GM20431 (cell line): ENCODE results near the gene TBX10.
"Not testable (repeated sequence)": the region's sequence is repeated elsewhere in the genome, so short reads cannot be mapped to it uniquely, and the experiment has no call there.

Experiments used
- in situ Hi-C: fragments of 300-500 bp; cut with MseI, MboI; formaldehyde crosslinking; loops from one replicate; pipeline ENCODE4 v1.15.0; 2020; ENCODE audit warnings: low sequenced_read_pairs; ENCODE audit not compliant: unreplicated experiment

TBX10 gene

GRCh38 chr11:67605231-67606011 is 34.1 kb downstream of the TBX10 start:
- in situ Hi-C loops = no loop called here

- in situ Hi-C loops = no loop called here
These were observed 34.7 kb downstream of the TBX10 start for GRCh38 chr11:67604815-67605214.

DNA sequence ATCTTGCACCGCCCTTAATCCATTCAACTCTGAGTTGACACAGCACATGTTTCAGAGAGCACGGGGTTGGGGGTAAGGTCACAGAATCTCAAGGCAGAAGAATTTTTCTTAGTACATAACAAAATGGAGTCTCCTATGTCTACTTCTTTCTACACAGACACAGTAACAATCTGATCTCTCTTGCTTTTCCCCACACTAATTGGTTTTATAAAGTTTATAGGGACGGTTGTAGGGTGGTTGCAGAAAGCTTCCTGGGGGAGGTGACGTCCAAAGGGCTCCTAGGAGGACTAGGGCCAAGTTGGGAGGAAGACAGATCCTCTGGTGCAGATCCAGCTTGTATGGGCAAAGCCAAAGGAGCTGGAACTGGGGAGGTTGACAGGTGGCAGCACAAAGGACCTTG is 35.4 kb downstream of the TBX10 start:
- in situ Hi-C loops = not testable (repeated sequence)

DNA sequence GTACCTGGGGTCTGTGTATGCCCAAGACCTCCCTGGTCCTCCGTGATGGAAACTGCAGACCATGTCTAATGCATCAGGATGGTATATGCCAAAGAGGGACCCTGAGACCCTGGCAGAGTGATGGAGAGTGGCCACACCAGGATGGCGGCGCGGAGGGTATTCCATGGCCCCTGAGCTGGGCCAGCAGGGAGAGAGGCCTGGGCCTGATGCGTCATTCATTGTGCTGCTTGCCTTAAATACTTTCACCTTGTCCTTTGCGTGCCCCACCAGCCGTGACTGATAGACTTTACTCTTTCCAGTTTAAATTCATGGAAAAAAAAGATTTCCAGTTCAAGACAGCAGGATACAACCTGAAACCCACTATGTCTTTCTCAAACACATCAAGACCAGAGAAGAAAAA is 38.5 kb downstream of the TBX10 start:
- in situ Hi-C loops = no loop called here

DNA sequence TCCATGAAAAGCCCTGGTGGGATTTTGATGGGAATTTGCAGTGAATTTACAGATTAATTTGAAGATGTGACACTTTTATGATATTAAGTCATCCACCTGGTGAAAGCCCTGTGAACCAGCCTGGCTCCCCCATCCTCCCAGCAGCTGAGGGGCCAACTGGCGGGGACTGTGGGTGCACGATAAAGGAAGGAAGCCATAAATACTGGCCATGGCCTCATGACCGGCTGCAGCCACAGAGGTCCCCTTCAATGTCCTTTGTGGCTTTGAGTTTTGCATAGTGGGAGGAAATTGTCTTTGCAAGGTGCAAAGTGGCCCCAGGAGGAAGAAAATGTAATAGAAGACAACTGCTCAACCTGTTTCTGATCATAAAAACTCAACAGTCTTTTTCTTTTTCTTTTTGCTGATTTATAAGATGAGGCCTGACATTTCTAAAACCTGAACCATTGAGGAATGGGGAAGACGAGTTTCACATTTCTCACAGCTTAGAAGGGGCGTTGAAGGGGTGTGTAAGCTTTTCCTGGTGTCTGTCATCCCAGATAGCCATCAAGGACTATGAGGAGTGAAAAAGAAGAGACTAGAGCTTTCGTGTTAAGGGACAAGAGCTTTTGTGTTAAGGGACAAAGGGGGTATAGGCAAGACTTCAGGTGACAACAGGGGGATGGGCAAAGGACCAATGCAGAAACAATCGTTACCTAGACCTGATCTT is 39.1 kb downstream of the TBX10 start:
- in situ Hi-C loops = no loop called here

- in situ Hi-C loops = no loop called here
These were observed 40.4 kb downstream of the TBX10 start for GRCh38 chr11:67599149-67599548.

GRCh38 chr11:67597963-67598362 is 41.6 kb downstream of the TBX10 start:
- in situ Hi-C loops = not testable (repeated sequence)

DNA sequence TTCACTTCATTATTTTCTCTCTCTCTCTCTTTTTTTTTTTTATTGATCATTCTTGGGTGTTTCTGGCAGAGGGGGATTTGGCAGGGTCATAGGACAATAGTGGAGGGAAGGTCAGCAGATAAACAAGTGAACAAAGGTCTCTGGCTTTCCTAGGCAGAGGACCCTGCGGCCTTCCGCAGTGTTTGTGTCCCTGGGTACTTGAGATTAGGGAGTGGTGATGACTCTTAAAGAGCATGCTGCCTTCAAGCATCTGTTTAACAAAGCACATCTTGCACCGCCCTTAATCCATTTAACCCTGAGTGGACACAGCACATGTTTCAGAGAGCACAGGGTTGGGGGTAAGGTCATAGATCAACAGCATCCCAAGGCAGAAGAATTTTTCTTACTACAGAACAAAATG is 42.1 kb downstream of the TBX10 start:
- in situ Hi-C loops = not testable (repeated sequence)

GRCh38 chr11:67596753-67597300 is 42.7 kb downstream of the TBX10 start:
- in situ Hi-C loops = no loop called here

- in situ Hi-C loops = no loop called here
These were observed 45.1 kb downstream of the TBX10 start for GRCh38 chr11:67594480-67594879.

DNA sequence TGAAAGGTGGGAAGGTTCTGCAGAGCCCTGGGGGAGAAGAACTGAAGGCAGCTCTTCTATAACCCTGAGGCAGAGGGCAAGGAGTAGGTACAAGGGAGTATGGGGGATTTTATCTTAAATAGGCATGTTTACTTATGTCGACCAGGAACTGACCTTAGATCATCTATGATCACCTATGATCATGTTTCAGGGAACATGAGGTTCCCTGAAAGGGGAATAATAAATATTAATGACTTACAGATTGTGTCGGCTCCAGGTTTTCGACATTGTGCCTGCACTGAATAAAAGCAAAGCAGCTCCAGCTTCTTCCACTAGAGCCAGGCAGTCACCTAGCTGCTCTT is 46.0 kb downstream of the TBX10 start:
- in situ Hi-C loops = no loop called here

GRCh38 chr11:67592880-67593564 is 46.5 kb downstream of the TBX10 start:
- in situ Hi-C loops = no loop called here

DNA sequence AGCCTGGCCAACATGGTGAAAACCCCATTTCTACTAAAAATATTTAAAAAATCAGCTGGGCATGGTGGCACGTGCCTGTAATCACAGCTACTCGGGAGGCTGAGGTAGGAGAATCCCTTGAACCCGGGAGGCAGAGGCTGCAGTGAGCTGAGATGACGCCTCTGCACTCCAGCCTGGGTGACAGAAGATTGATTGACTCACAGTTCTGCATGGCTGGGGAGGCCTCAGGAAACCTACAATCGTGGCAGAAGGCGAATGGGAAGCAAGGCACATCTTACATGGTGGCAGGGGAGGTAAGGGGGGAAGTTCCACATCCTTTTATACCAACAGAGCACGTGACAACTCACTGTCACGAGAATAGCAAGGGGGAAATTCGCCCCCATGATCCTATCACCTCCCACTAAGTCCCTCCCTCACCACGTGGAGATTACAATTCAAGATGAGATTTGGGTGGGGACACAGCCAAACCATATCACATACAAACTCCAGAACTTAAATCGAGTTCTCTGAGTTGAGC is 50.6 kb downstream of the TBX10 start:
- in situ Hi-C loops = not testable (repeated sequence)

DNA sequence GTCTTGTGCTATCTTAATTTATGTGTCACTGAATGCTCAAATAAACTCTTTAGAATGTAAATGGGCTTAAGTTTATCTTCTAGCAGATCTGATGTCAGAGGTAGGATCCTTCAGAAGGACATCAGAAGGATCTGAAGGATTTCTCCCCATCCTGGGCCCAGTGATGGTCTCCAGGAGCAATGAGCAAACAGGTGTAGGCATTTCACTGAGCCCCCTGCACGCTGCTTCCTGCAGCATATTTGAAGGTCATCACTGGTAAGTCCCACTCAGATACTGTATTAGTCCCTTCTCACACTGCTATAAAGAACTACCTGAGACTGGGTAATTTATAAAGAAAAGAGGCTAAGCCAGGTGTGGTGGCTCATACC is 51.4 kb downstream of the TBX10 start:
- in situ Hi-C loops = no loop called here

GRCh38 chr11:67586568-67587250 is 52.9 kb downstream of the TBX10 start:
- in situ Hi-C loops = no loop called here

- in situ Hi-C loops = no loop called here
These were observed 53.7 kb downstream of the TBX10 start for GRCh38 chr11:67585911-67586310.

- in situ Hi-C loops = no loop called here
These were observed 54.4 kb downstream of the TBX10 start for GRCh38 chr11:67584881-67585873.

GRCh38 chr11:67584205-67584880 is 55.2 kb downstream of the TBX10 start:
- in situ Hi-C loops = no loop called here
